ENCODE data around the gene FAM89A. TPM values are rescaled to one million over a fixed set of nuclear protein-coding genes. Genes with fewer than 3 reads are reported as not detected.

The FAM89A gene
- total RNA-seq (2014; rRNA removed; shearing (Covaris generic)), result 41.8 and 49.3 TPM in 2 replicates

DNA sequence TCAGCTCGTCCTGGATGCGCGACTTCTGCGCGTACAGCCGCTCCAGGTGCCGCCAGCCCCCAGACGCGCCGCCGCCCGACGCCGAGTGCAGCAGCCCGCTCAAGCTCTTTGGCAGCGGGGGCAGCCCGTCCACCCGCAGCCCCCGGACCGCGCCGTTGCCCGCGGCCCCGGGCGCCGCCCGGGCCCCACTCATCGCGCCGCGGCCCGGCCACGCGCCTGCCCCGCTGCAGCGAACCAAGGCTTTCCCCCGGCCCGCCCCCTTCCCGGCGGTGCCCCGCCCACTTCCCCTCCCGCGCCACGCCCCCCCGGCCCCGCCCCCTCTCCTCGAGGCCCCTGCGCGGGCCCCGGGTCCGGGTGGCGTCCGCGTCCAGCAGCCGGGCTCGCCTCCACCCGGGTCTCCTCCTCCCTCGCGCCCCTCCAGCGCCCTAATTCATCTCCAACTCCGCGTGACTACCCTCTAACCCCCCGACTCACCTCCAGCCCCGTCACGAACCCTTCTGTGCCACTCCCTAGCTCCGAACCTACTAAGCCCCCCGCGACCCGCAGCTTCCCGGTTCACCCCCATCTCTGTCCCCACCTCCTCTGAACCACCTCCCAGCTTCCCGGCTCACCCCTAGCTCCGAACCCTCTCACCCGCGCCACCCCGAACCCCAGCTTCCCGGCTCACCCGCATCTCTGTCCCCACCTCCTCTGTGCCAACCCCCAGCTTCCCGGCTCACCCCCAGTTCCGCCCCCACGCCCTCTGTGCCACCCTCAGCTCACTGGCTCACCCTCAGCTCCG is at the start of gene FAM89A:
Gene FAM89A, minus strand, starts transcription at position 236 of the 781 bp plus-strand sequence. Its CDS starts 43 bp downstream, at position 193.
- H3K4me3 ChIP-seq, result peak within 1 kb of the TSS; percentile 88
- H3K4me1 ChIP-seq, result peaks cover 5% of the 10 kb centered on the region; the same call in 1 of the 2 replicates
- peak; percentile 68 to 79 for DNase-seq
- H3K9me3 ChIP-seq (replicated peaks), result peaks cover 4% of the 10 kb centered on the region; the same call in 1 of the 2 replicates
- peaks cover 5% of the 10 kb centered on the region; the same call in 1 of the 2 replicates for H3K36me3 ChIP-seq
- peak within 1 kb of the TSS; percentile 73 for H3K27ac ChIP-seq
- no peaks in the 10 kb centered on the region for H3K27me3 ChIP-seq

DNA sequence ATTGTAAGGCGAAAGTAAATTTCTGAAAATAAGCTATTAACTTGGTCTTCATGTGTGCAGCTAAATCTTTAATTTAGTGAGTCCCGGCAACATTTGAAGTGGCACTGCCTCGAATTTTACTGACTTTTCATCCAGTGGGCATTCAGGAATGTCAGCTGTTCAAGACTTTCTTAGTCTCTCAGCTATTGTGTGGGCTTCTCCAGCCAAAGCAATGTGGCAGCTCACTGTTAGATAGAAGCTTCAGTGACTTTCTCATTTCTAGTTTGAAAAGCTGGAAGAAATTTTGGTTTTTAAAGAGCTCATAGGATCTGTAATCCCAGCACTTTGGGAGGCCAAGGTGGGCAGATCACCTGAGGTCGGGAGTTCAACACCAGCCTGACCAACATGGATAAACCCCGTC is 44.3 kb upstream of the FAM89A start:
- Histone ChIP-seq H3K36me3 (no peaks in the 10 kb centered on the region), H3K9me3 (replicated peaks) (no peaks in the 10 kb centered on the region), H3K27ac (no peak overlapping the region), H3K27me3 (no peaks in the 10 kb centered on the region), H3K4me3 (no peak overlapping the region), H3K4me1 (no peaks in the 10 kb centered on the region)
- DNase-seq, result no peak

DNA sequence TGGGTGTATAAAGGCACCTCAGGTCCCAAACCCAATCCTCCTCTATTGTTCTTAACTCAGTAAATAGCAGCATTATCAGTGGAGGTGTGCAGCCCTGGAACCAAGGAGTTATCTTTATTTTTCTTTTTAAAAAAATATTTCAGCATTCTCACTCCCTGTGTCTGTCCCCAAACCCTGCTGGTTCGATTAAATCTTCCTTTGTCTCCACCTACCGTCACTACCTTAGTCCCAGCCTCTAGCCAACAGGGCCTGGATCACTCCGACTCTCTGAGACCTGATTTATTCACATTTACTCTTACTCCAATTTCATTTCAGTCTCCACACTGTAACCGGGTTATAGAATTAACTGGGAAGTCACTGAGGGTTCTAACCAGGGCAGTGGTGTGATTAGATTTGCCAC is 39.1 kb upstream of the FAM89A start:
- Histone ChIP-seq H3K36me3 (no peaks in the 10 kb centered on the region), H3K27me3 (no peaks in the 10 kb centered on the region), H3K4me3 (no peak overlapping the region), H3K9me3 (replicated peaks) (no peaks in the 10 kb centered on the region), H3K27ac (no peak overlapping the region), H3K4me1 (peaks cover 7% of the 10 kb centered on the region; the same call in 1 of the 2 replicates)
- no peak for DNase-seq

DNA sequence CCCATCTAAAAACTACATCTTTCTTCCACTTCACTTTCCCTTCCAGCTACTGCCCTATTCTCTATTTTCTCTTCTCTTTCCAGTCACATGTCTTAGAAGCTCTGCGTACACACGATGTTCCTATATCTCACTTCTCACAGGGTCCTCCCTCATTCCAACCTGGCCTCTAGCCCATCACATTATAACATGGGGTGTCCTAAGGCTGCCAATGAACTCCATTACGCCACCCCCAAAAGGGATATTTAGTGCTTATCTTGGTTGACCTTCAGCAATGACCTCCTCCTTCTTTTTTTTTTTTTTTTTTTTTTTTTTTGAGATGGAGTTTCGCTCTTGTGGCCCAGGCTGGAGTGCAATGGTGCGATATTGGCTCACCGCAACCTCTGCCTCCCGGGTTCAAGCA is 38.2 kb upstream of the FAM89A start:
- H3K4me1 ChIP-seq, result peaks cover 11% of the 10 kb centered on the region
- no peak for DNase-seq
- no peaks in the 10 kb centered on the region for H3K36me3 ChIP-seq
- no peaks in the 10 kb centered on the region for H3K9me3 ChIP-seq (replicated peaks)
- H3K4me3 ChIP-seq, result no peak overlapping the region
- no peak overlapping the region for H3K27ac ChIP-seq
- H3K27me3 ChIP-seq, result no peaks in the 10 kb centered on the region

DNA sequence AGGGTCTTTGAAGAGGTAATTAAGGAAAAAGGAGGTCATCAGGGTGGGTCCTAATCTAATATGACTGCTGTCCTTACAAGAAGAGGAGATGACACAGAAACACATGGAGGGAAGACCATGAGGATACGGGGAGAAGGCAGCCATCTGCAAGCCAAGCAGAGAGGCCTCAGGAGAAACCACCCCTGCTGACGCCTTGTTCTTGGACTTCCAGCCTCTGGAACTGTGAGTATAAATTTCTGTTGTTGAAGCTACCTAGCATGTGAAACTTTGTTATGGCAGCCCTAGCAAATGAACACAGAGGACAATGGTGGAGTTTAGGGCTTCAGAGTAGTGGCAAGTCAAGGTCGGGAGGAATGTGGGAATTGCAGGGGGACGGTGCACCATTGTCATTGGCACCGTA is 36.7 kb upstream of the FAM89A start:
- H3K36me3 ChIP-seq, result no peaks in the 10 kb centered on the region
- H3K27ac ChIP-seq, result no peak overlapping the region
- DNase-seq, result no peak
- H3K9me3 ChIP-seq (replicated peaks), result no peaks in the 10 kb centered on the region
- no peak overlapping the region for H3K4me3 ChIP-seq
- peaks cover 26% of the 10 kb centered on the region for H3K4me1 ChIP-seq
- H3K27me3 ChIP-seq, result no peaks in the 10 kb centered on the region

DNA sequence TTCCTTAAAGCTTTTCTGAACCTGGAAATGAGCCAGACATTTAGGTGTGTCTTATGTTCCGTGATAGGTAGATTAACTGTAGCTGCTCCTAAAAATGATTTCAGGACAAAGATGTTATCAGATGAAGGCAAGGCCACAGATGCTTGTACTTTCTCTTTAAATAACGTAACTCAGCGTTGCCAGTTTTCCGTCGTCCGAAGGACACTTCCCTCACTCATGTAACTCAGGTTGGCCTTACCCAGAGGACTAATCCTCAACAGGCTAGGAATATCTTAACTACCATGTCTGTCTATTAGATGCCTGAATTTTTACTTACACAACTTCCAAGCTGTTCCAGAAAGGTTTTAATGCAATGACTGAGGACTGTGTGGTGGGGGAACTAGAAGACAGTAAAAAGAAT is 35.4 kb upstream of the FAM89A start:
- Histone ChIP-seq H3K4me1 (peaks cover 36% of the 10 kb centered on the region), H3K4me3 (no peak overlapping the region), H3K27me3 (no peaks in the 10 kb centered on the region), H3K36me3 (no peaks in the 10 kb centered on the region), H3K27ac (no peak overlapping the region), H3K9me3 (replicated peaks) (no peaks in the 10 kb centered on the region)
- DNase-seq, result no peak

DNA sequence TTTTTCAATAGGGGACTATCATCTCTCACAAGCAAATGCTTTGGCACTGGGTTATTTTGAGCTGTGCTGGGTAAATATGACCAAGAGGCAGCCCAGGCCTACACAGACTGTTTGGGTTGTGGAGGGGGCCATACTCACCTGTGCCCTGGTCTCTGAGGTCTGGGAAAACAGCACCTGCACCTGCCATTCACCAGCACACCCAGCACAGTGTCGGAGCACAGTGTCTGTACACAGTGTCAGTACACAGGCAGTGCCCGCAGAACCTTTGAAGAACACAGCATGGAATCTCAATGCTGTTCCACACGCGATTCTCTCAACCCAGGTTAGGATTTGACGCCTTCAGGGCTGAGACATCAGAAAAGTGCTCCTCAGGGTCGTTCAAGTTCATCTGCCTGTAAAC is 35.0 kb upstream of the FAM89A start:
- no peaks in the 10 kb centered on the region for H3K27me3 ChIP-seq
- no peaks in the 10 kb centered on the region for H3K9me3 ChIP-seq (replicated peaks)
- peaks cover 39% of the 10 kb centered on the region for H3K4me1 ChIP-seq
- H3K36me3 ChIP-seq, result no peaks in the 10 kb centered on the region
- DNase-seq, result no peak
- H3K4me3 ChIP-seq, result no peak overlapping the region
- H3K27ac ChIP-seq, result no peak overlapping the region

DNA sequence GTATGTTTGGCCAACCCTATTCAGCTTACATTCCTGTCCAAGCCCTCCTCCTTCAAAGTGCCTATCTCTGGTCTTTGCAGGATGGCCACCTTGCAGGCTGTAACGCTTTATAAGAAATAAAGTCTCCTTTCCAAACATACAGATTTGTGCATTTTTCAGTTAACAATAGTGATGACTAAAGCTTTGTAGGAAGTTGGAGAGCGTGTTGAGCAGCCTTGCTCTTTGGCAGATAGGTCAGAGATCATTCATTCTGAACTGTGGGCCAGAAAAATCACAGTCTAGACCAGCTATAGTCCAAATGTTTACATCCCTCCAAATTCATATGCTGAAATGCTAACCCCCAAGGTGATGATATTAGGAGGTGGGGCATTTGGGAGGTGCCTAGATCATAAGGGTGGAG is 34.0 kb upstream of the FAM89A start:
- H3K36me3 ChIP-seq, result no peaks in the 10 kb centered on the region
- H3K9me3 ChIP-seq (replicated peaks), result no peaks in the 10 kb centered on the region
- DNase-seq, result no peak
- peaks cover 39% of the 10 kb centered on the region for H3K4me1 ChIP-seq
- H3K27ac ChIP-seq, result no peak overlapping the region
- no peaks in the 10 kb centered on the region for H3K27me3 ChIP-seq
- H3K4me3 ChIP-seq, result no peak overlapping the region

DNA sequence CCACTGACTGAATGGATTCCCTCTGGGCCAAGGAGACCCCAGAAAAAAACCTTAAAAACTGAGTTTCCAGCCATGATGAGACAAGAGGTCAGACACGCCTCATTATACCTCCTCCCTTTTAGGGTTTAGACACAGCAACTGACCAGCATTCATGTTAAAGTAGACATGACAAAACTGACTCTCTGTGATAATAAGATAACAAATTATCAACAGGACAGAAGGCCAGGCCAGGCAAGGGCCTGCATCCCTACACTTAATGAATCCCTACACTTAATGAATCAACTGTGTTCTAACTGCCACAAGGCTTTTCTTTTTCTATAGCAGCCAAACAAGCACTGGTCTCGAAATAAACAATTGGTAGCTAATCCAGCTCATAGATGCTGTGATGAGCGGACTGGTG is 33.3 kb upstream of the FAM89A start:
- Histone ChIP-seq H3K4me3 (no peak overlapping the region), H3K27me3 (no peaks in the 10 kb centered on the region), H3K36me3 (no peaks in the 10 kb centered on the region), H3K9me3 (replicated peaks) (no peaks in the 10 kb centered on the region), H3K4me1 (peaks cover 39% of the 10 kb centered on the region), H3K27ac (no peak overlapping the region)
- no peak for DNase-seq

DNA sequence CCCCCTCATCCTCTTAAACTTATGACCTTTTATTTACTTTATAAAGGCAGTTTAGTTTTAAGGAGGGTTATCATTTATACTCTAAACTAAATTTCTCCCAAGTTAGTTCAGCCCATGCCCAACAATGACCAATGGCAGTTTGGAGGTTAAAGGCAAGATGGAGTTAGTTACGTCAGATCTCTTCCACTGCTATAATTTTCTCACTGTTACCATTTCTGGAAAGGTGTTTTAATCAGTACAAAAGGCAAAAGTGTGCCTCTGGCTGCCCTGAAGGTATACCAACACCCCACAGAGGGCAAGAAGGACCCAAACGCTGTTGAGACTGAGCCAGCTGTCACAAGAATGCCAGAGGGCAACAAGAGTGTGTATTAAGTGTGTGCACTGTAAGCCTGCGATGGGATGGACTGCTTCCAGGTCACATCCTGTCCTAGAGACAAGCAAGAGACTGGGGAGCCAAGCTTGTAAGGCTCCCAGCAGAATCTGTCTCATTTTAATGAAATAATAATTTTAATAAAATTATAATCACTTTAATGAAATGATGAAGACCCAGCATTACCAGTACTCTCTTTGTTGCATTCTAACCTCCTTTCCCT is 32.5 kb upstream of the FAM89A start:
- peak; percentile 33 to 48 for DNase-seq
- H3K36me3 ChIP-seq, result no peaks in the 10 kb centered on the region

DNA sequence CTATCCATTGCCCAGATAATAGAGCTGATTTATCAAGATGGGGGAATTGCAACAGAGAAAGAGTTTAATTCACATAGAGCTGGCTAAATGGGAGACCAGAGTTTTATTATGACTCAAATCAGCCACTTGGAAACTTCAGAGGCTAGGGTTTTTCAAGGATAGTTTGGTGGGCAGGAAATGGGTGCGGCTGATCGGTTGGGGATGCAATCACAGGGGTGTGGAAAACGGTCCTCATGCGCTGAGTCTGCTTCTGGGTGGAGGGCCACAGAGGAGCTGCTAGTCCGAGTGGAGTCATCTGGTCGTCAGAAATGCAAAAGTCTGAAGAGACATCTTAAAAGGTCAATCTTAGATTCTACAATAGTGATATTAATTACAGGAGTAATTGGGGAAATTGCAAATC is 32.0 kb upstream of the FAM89A start:
- no peak for DNase-seq
- H3K27ac ChIP-seq, result peak overlapping the region; percentile 80
- peaks cover 39% of the 10 kb centered on the region for H3K4me1 ChIP-seq
- H3K4me3 ChIP-seq, result no peak overlapping the region
- H3K9me3 ChIP-seq (replicated peaks), result no peaks in the 10 kb centered on the region
- no peaks in the 10 kb centered on the region for H3K27me3 ChIP-seq
- no peaks in the 10 kb centered on the region for H3K36me3 ChIP-seq

More for the DNA sequence above, 32.5 kb upstream of the FAM89A start:
- no peaks in the 10 kb centered on the region for H3K27me3 ChIP-seq
- H3K27ac ChIP-seq, result peak overlapping the region; percentile 80; the same call in 1 of the 2 replicates
- H3K9me3 ChIP-seq (replicated peaks), result no peaks in the 10 kb centered on the region
- H3K4me3 ChIP-seq, result no peak overlapping the region
- peaks cover 39% of the 10 kb centered on the region for H3K4me1 ChIP-seq

DNA sequence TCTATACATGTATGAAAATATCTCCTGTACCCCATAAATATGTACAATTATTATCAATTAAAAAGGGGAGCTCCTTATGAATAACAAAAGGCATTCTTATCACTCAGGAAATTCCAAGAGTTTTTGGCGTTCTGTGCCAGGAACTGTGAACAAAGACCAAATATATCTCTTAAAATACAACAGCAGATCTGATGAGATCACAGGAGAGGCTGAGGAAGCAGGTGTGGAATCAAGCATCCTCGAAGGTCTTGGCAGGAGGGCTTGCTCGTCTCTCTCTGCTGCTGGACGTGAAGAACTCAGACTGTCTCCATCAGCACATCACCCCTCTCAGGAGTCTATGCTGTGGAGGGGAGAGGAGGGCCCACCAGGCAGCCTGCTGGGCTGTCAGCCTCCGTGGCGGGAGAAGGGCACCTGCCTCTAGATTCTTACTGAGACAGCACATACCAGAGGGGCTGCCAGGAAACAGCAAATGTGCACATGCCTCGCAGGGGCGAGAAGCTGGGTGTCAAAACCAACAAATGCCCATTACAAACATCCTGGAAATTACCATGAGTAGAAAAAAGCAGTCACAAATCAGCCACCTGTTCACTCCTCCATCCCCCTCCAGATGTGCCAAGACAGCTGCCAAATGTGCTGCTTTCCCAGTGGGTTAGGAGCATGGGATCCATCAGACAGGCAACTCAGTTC is 30.8 kb upstream of the FAM89A start:
- Histone ChIP-seq H3K4me1 (peaks cover 33% of the 10 kb centered on the region), H3K9me3 (replicated peaks) (no peaks in the 10 kb centered on the region), H3K36me3 (no peaks in the 10 kb centered on the region), H3K27ac (peak overlapping the region; percentile 80), H3K27me3 (no peaks in the 10 kb centered on the region), H3K4me3 (no peak overlapping the region)
- DNase-seq, result peak; percentile 92 to 97

DNA sequence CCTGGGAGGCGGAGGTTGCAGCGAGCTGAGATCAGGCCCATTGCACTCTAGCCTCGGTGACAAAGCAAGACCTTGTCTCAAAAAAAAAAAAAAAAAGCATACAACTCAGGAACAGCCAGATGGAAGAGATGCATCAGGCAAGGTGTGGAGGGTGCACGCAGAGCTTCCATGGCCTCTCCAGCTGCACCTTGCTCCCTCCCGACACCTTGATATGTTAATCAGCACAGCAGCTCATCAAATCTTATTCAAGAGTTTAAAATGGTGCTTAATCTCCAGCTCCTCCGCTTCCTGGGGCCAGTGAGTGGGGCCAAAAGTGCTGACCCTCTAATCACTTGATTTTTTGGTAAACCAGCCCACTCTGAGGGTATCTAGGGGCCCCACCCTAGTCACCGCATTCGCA is 29.3 kb upstream of the FAM89A start:
- Histone ChIP-seq H3K36me3 (no peaks in the 10 kb centered on the region), H3K4me3 (no peak overlapping the region), H3K4me1 (peaks cover 32% of the 10 kb centered on the region), H3K9me3 (replicated peaks) (no peaks in the 10 kb centered on the region), H3K27me3 (no peaks in the 10 kb centered on the region), H3K27ac (no peak overlapping the region)
- no peak for DNase-seq

DNA sequence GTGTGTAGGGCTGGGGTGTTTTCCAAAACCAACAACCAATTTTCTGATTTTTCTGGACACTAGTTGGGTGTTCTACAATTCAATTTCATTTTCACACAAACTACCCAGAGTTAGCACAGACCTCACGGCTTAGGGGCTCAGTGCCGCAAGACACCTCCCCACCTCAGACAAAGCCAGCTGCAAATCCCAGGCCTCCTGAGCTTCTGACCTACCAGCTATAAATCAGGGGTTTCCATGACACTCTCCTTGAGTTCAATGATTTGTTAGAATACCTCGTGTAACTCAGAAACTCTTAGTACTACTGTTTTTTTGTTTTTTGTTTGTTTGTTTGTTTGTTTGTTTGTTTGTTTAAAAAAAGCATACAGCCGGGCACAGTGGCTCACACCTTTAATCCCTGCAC is 28.7 kb upstream of the FAM89A start:
- Histone ChIP-seq H3K36me3 (no peaks in the 10 kb centered on the region), H3K9me3 (replicated peaks) (no peaks in the 10 kb centered on the region), H3K4me3 (no peak overlapping the region), H3K27me3 (no peaks in the 10 kb centered on the region), H3K27ac (no peak overlapping the region), H3K4me1 (peaks cover 35% of the 10 kb centered on the region)
- no peak for DNase-seq
